ENCODE measurements around the gene RABGAP1.

GRCh38 chr9:123008909-123009308, 68.1 kb downstream of the RABGAP1 start:
- no peak for TF ChIP-seq POLR2A (IDR thresholded peaks at IDR 0.05)
- no peak for TF ChIP-seq CTCF (IDR thresholded peaks at IDR 0.05)
- no peak for TF ChIP-seq EP300 (IDR thresholded peaks at IDR 0.05)
